ENCODE results near the gene SLK.
A peak's percentile ranks its signal among the peaks of the same experiment; 100 is the strongest.

SLK gene

DNA sequence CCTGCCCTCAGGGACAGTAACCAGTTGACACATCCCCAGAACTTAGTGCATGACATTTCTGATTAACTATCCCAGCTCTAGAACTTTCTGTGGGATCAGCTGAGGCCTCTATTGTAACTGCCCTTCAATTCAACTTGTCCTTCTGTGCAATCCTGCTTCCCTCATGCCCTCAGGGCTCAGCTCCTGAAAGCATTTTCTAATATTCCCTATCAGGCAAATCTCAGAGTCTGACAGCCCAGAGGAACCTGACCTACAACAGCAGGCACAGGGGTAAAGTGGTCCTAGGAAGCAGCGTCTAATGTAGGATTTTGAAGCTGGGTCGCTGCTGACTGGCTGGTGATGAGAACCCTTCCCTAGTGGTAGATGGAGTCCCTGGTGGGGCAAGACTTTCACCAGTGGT is 35.3 kb upstream of the SLK start:
- no peak overlapping the region for H3K27ac ChIP-seq
- TF ChIP-seq, protein P1, sequence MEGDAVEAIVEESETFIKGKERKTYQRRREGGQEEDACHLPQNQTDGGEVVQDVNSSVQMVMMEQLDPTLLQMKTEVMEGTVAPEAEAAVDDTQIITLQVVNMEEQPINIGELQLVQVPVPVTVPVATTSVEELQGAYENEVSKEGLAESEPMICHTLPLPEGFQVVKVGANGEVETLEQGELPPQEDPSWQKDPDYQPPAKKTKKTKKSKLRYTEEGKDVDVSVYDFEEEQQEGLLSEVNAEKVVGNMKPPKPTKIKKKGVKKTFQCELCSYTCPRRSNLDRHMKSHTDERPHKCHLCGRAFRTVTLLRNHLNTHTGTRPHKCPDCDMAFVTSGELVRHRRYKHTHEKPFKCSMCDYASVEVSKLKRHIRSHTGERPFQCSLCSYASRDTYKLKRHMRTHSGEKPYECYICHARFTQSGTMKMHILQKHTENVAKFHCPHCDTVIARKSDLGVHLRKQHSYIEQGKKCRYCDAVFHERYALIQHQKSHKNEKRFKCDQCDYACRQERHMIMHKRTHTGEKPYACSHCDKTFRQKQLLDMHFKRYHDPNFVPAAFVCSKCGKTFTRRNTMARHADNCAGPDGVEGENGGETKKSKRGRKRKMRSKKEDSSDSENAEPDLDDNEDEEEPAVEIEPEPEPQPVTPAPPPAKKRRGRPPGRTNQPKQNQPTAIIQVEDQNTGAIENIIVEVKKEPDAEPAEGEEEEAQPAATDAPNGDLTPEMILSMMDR (conservative IDR thresholded peaks at IDR 0.05) = no peak

DNA sequence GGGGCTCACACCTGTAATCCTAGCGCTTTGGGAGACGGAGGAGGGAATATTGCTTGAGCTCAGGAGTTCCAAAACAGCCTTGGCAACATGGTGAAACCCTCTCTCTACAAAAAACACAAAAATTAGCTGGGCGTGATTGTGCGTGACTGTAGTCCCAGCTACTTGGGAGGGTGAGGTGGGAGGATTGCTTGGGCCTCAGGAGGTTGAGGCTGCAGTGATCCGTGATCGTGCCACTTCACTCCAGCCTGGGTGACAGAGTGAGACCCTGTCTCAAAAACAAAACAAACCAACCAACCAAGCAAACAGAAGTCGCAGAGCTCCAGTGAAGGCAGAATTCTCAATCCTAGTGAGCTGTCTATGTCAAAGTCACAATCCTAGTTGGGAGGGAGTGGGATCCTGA is 34.7 kb upstream of the SLK start:
- H3K27ac ChIP-seq = peak overlapping the region; percentile 58
- TF ChIP-seq, protein P1 (conservative IDR thresholded peaks at IDR 0.05) = no peak

DNA sequence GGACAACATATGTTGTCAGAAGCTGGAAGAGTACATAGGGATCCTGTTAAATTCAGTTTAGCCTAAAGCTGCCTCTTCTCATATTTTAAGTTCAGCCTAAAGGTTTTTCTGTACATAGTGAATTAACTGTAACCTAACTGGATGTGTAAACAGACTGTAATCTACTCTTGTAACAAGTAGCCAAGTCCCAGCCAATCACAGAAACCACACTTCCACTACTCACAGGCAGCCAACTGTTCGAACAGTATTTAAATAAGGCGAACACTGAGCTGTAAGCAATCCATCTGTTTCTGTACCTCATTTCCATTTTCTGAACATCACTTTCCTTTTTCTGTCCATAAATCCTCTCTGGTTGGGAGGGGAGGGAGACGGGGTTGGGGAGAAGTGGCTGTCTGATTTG is 34.0 kb upstream of the SLK start:
- TF ChIP-seq, protein P1 (conservative IDR thresholded peaks at IDR 0.05) = no peak
- peak overlapping the region; percentile 58 for H3K27ac ChIP-seq

DNA sequence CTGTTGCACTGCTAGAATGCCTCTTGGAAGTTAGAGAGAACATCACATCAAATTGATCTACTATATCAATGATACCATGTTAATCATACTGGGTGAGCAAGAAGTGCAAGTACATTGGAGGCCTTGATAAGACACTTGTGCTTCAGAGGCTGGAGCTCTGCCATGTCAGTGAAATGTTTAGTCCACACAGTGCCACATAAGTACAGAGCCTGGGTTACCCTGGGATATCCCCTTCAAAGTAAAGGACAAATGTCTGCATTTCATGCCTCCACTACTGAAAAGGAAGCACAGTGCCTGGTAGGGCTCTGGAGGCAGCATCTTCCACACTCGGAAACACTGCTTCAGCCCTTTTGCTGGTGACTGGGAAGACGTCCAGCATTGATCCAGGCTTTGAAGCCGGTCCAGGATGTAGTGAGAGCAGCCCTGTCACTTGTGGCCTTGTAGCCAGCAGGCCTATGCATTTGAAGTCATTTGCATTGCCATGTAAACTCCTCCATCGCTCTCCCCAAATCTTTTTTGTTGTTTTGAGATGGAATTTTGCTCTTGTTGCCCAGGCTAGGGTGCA is 33.3 kb upstream of the SLK start:
- TF ChIP-seq, protein P1 (conservative IDR thresholded peaks at IDR 0.05) = no peak

DNA sequence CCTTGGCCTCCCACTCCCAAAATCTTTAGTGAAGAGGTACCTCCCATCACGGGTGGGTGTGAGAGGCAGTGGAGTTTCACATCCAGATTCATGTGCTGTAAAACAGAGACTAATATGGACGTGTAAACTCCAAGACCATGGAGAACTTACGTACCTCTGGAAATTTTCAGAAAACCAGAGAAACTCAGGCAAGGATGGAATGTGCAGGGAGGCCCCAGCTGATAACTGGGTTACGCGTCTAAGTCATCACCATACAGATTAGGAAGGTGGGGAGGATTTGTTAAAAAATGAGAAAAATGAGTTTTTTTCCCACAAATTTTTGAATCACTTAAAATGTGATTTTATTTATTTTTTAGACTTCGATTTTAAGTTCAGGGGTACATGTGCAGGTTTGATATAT is 32.6 kb upstream of the SLK start:
- peak overlapping the region; percentile 58; the same call in 1 of the 2 replicates for H3K27ac ChIP-seq
- TF ChIP-seq, protein P1 (conservative IDR thresholded peaks at IDR 0.05) = no peak

More for the DNA sequence above, 33.3 kb upstream of the SLK start:
- peak overlapping the region; percentile 58 for H3K27ac ChIP-seq

DNA sequence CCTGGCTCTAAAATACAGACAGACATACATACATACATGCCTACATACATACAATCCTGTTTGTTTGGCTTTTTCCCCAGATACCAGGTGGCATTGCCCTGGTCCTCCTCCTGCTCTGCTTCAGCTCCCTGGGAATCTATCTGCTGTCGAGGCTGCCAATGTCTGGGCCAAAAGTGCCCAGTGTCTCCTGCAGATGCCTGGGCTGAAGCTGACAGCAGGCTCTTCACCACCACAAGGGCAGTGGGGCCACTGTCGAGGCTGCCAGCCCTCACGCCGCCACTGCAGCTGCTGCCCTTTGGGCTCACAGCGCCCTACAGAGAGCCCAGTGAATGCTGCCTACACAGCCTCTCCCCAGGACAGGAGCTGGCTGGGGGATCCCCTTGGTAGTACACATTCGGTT is 30.9 kb upstream of the SLK start:
- no peak overlapping the region for H3K27ac ChIP-seq
- TF ChIP-seq, protein P1 (conservative IDR thresholded peaks at IDR 0.05) = no peak

DNA sequence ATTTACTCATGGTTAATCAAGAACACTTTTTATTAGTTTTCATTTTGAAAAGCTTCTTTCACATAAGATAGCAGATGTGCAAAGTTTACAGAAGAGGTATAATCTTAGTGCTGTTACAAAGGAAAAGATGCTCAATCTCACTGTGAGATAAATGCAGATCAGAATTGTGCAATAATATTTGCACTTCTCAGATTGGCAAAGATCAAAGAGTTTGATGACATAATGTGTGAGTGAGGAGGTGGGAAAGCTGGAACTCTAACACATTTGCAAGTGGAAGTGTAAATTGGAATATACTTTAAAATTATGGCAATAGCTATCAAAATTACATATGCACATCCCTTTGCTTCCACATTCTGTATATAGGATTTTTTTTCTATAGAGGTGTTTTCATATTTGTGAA is 27.4 kb upstream of the SLK start:
- TF ChIP-seq, protein P1 (conservative IDR thresholded peaks at IDR 0.05) = no peak
- no peak overlapping the region for H3K27ac ChIP-seq
